ENCODE results near the gene SCEL. TPM values are rescaled to one million over a fixed set of nuclear protein-coding genes. Genes with fewer than 3 reads are reported as not detected.

The SCEL gene
- total and polyA plus RNA-seq, 2 of the 4 experiments (the other 2 are of a cell fraction), result not detected

GRCh38 chr13:77497835-77498234 is 37.7 kb upstream of the SCEL start:
- Histone ChIP-seq H3K27me3 (ENCODE audit: control insufficient read depth, insufficient read depth, low read length) (peaks cover 3% of the 10 kb centered on the region), H2AK9ac (replicated peaks; ENCODE audit: low read depth, low read length, poor library complexity) (no peak overlapping the region), H3K18ac (ENCODE audit: low read depth, low read length) (no peak overlapping the region), H3K9me3 (ENCODE audit: control insufficient read depth, insufficient read depth, low read length) (no peaks in the 10 kb centered on the region), H4K20me1 (ENCODE audit: insufficient read depth, low read length) (no peaks in the 10 kb centered on the region), H3K23ac (ENCODE audit: low read depth, low read length) (no peak overlapping the region), H3K9me1 (ENCODE audit: insufficient read depth, low read length) (no peaks in the 10 kb centered on the region), H3K4ac (ENCODE audit: low read depth, low read length) (no peak overlapping the region), H4K5ac (ENCODE audit: low read depth, low read length) (no peak overlapping the region), H3K4me2 (ENCODE audit: low read depth, low read length) (no peak overlapping the region), H3K4me3 (ENCODE audit: insufficient read depth, low read depth, low read length) (no peak overlapping the region), H2BK5ac (ENCODE audit: low read depth, low read length, poor library complexity, severe bottlenecking) (no peak overlapping the region), H2AK5ac (ENCODE audit: low read depth, low read length) (no peak overlapping the region), H3K27ac (ENCODE audit: insufficient read depth, low read length) (no peak overlapping the region), H4K8ac (ENCODE audit: low read depth in 2 of 2, low read length in 2 of 2) (no peak overlapping the region), H3K4me1 (ENCODE audit: control insufficient read depth, insufficient read depth, low read length) (no peaks in the 10 kb centered on the region), H3K36me3 (ENCODE audit: control insufficient read depth, insufficient read depth, low read length) (no peaks in the 10 kb centered on the region), H3K56ac (ENCODE audit: extremely low read depth, insufficient read depth, low read length) (no peak overlapping the region), H3K14ac (replicated peaks; ENCODE audit: low read depth, low read length) (no peak overlapping the region), H4K91ac (ENCODE audit: insufficient read depth, low read depth, low read length) (no peak overlapping the region), H2AFZ (replicated peaks; ENCODE audit: low read length, poor library complexity) (no peak overlapping the region), H3K79me1 (ENCODE audit: low read depth in 1 of 2, low read length in 2 of 2) (no peaks in the 10 kb centered on the region), H2BK15ac (ENCODE audit: low read depth, low read length) (no peak overlapping the region), H2BK20ac (ENCODE audit: low read depth, low read length) (no peak overlapping the region), H3K9ac (ENCODE audit: low read depth, low read length) (no peak overlapping the region), H2BK120ac (ENCODE audit: low read depth, low read length) (no peak overlapping the region)
- ChIA-PET CTCF (interaction anchor here (0.5 kb wide), 1 partner anchor 374 kb away, joined by 3 read pairs; no protein-coding TSS in a partner anchor), POLR2A (ENCODE audit: unreplicated experiment) (no interaction called here)
- intact Hi-C loops (cut with micrococcal nuclease), result no loop called here
- ATAC-seq (ENCODE audit: low read depth), result no peak
- no TSS peak for BruUV-seq (replicated peaks)
- in situ Hi-C loops (cut with MboI; ENCODE audit: low sequenced_read_pairs), result no loop called here
- dilution Hi-C loops (cut with HindIII; ENCODE audit: low sequenced_read_pairs, unreplicated experiment), result no loop called here
- DNase-seq, result no peak
- TF ChIP-seq RAD21 (IDR thresholded peaks at IDR 0.05; ENCODE audit: low read length), result no peak
- TF ChIP-seq CTCF (conservative IDR thresholded peaks at IDR 0.05; ENCODE audit: low read depth, low read length), result no peak

All from IMR-90 (cell line).